K562 (cell line): ENCODE measurements around the gene FAM193A. TPM values are rescaled to one million over a fixed set of nuclear protein-coding genes. Genes with fewer than 3 reads are reported as not detected.

Source experiments
- COPS2 ChIP-seq: fragments of 450-650 bp; conservative IDR thresholded peaks from 2 replicates; pipeline ENCODE4 v1.6.1; 2016; ENCODE audit warnings: mild to moderate bottlenecking, moderate library complexity
- CTBP1 ChIP-seq: fragments of 450-650 bp; IDR thresholded peaks from 2 replicates; pipeline ENCODE4 v1.6.1; 2016; ENCODE audit warnings: borderline replicate concordance
- FOXK2 ChIP-seq, 2 experiments: fragments of 450-650 bp; IDR thresholded peaks in 1 of 2; conservative IDR thresholded peaks in 1 of 2; 2 replicates each; pipeline ENCODE4 v1.6.1; 2016; ENCODE audit warnings: low read depth in 2 of 2, mild to moderate bottlenecking in 1 of 2
- GABPB1 ChIP-seq: sonication (generic); formaldehyde crosslinking; IDR thresholded peaks from 2 replicates; pipeline ENCODE4 v1.8.0; 2022; ENCODE audit warnings: mild to moderate bottlenecking, missing genetic modification reagents
- KHSRP ChIP-seq: fragments of 450-650 bp; IDR thresholded peaks from 2 replicates; pipeline ENCODE4 v1.6.1; 2017
- MYC ChIP-seq, 2 experiments: fragments of 250-450 bp in 1 of 2; sonication (Bioruptor Pico) in 1 of 2; IDR thresholded peaks; 2 replicates each; pipeline versions ENCODE4 v1.5.1 to v1.6.1; 2012 to 2021; ENCODE audit warnings: low read depth in 2 of 2, borderline replicate concordance in 1 of 2, improper control_type of control experiment in 1 of 2, low read length in 1 of 2, mild to moderate bottlenecking in 1 of 2, moderate library complexity in 1 of 2
- POLR2G ChIP-seq: fragments of 200-400 bp; formaldehyde crosslinking; IDR thresholded peaks from 2 replicates; pipeline ENCODE4 v1.6.1; 2017; ENCODE audit warnings: low read depth, mild to moderate bottlenecking, antibody characterized with exemption, low read length, moderate library complexity
- RBFOX2 ChIP-seq: fragments of 200-400 bp; formaldehyde crosslinking; IDR thresholded peaks from 2 replicates; pipeline ENCODE4 v1.6.1; 2017; ENCODE audit warnings: low read depth, mild to moderate bottlenecking, low read length, moderate library complexity
- SMARCA4 ChIP-seq: fragments of 450-650 bp; IDR thresholded peaks from 2 replicates; pipeline ENCODE4 v1.6.1; 2016
- TAF1 ChIP-seq: IDR thresholded peaks from 2 replicates; pipeline ENCODE4 v1.6.1; 2011; ENCODE audit warnings: mild to moderate bottlenecking, low read length, moderate library complexity; ENCODE audit not compliant: insufficient read depth, control insufficient read depth, severe bottlenecking; ENCODE audit errors: extremely low read depth
- U2AF1 ChIP-seq: fragments of 200-400 bp; formaldehyde crosslinking; optimal IDR thresholded peaks from 2 replicates; pipeline ENCODE3; 2017; ENCODE audit warnings: mild to moderate bottlenecking, low read depth, low read length, moderate library complexity
- ZBTB1 ChIP-seq: sonication (generic); formaldehyde crosslinking; IDR thresholded peaks from 2 replicates; pipeline ENCODE4 v1.8.1; 2023; ENCODE audit warnings: missing genetic modification reagents, low read depth, mild to moderate bottlenecking, borderline replicate concordance
- ZC3H11A ChIP-seq: IDR thresholded peaks from 2 replicates; pipeline ENCODE4 v1.6.1; 2012; ENCODE audit warnings: low read depth, low read length, improper control_type of control experiment
- ZNF583 ChIP-seq: fragments of 250-450 bp; sonication (Bioruptor Pico); IDR thresholded peaks from 2 replicates; pipeline ENCODE4 v1.4.0; 2020
- ZNF75A ChIP-seq: fragments of 450-650 bp; formaldehyde crosslinking; IDR thresholded peaks from 2 replicates; pipeline ENCODE4 v1.4.0; 2020; ENCODE audit warnings: mild to moderate bottlenecking
- ZNF785 ChIP-seq: fragments of 250-450 bp; sonication (Bioruptor Pico); IDR thresholded peaks from 2 replicates; pipeline ENCODE4 v1.4.0; 2020; ENCODE audit warnings: mild to moderate bottlenecking
- polyA plus RNA-seq, 8 experiments: library from polyadenylated mRNA; depleted of rRNA in 4 of 8; stranded (reverse) in 5 of 8; unstranded in 3 of 8; fragments of >200 nt; fragmentation: Nextera tagmentation in 2 of 8; fragmentation: Illumina TruSeq in 1 of 8; extraction: Ambion mirVana in 2 of 8; extraction: Trizol in 1 of 8; gene quantifications; 2 replicates each; pipeline versions ENCODE4 v1.2.1 to v1.2.3, GENCODE V29; 2011 to 2014; ENCODE audit warnings: inconsistent platforms in 1 of 8, missing spikeins in 1 of 8
- total RNA-seq, 7 experiments: library from RNA; depleted of rRNA in 6 of 7; stranded (reverse); fragments of >200 nt in 6 of 7; fragmentation: Illumina TruSeq in 2 of 7; extraction: Trizol in 2 of 7; gene quantifications; 2 replicates each; pipeline versions ENCODE4 v1.2.1 to v1.2.3, GENCODE V29; 2011 to 2021; ENCODE audit warnings: low replicate concordance in 1 of 7
- TF ChIP-seq, protein P1 (sequence below): fragments of 250-450 bp; sonication (Bioruptor Pico); IDR thresholded peaks from 2 replicates; pipeline ENCODE4 v1.4.0; 2020; ENCODE audit warnings: borderline replicate concordance
- TF ChIP-seq, protein P2 (sequence below): sonication (generic); formaldehyde crosslinking; IDR thresholded peaks from 2 replicates; pipeline ENCODE4 v1.8.1; 2023; ENCODE audit warnings: mild to moderate bottlenecking, missing genetic modification reagents
- TF ChIP-seq, protein P3 (sequence below): sonication (generic); formaldehyde crosslinking; IDR thresholded peaks from 2 replicates; pipeline ENCODE4 v1.8.0; 2022; ENCODE audit warnings: mild to moderate bottlenecking, missing genetic modification reagents

The FAM193A gene
- total and polyA plus RNA-seq, 9 of the 15 experiments (the other 6 are each of a cell fraction or from before 2014, with no cell fraction given): 0.46 to 24.6 (median 9.6) TPM

DNA sequence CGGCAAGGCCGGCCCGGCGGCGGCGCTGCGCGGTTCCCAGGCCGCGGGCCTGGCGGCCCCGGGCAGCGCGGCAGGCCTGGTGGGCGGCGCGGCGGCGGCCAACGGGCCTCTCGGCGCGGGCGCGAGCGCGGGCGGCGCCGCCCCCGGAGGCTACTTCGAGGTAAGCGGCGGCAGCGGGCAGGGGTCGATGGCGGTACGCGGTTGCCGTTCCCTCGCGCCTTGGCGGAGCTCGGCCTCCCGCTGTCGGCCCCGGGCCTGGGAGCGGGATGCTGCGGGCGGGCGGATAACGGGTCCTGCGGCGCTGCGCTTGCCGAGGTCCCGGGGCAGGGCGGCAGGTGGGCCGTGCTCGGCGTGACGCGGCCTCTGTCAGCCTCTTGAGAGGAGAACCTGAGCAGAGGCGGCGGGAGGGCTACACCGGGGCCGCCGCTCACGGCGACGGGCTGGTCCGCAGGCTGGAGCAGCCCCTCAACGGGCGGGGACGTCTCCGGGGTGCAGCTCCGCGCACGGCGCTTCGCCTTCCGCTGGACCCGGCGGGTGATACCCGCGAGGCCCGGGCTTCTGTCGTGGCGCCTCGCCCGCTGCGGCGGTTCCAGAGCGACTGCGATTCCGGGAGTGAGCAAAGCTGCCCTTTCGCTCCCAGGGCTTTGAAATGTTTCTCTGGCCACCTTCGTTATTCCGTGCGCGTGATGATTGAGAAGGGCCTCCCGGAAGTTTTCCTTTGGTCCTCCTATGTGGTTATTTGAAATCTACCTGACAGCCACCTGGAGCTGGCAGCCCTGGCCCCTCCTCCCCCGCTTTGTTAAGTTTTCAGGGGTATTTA lies 774 bp downstream of the FAM193A start (continued):
- TF ChIP-seq, protein P1, sequence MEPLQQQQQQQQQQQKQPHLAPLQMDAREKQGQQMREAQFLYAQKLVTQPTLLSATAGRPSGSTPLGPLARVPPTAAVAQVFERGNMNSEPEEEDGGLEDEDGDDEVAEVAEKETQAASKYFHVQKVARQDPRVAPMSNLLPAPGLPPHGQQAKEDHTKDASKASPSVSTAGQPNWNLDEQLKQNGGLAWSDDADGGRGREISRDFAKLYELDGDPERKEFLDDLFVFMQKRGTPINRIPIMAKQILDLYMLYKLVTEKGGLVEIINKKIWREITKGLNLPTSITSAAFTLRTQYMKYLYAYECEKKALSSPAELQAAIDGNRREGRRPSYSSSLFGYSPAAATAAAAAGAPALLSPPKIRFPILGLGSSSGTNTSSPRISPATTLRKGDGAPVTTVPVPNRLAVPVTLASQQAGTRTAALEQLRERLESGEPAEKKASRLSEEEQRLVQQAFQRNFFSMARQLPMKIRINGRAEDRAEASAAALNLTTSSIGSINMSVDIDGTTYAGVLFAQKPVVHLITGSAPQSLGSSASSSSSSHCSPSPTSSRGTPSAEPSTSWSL: no peak
- TF ChIP-seq ZC3H11A: no peak
- TF ChIP-seq, protein P2, sequence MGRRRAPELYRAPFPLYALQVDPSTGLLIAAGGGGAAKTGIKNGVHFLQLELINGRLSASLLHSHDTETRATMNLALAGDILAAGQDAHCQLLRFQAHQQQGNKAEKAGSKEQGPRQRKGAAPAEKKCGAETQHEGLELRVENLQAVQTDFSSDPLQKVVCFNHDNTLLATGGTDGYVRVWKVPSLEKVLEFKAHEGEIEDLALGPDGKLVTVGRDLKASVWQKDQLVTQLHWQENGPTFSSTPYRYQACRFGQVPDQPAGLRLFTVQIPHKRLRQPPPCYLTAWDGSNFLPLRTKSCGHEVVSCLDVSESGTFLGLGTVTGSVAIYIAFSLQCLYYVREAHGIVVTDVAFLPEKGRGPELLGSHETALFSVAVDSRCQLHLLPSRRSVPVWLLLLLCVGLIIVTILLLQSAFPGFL (CRISPR knock-in tag): no peak
- TF ChIP-seq RBFOX2: peak; percentile 85
- no peak for TF ChIP-seq KHSRP
- peak; percentile 73 for TF ChIP-seq CTBP1
- TF ChIP-seq SMARCA4: no peak
- TF ChIP-seq FOXK2 (conservative IDR thresholded peaks at IDR 0.05 in 1 of 2, IDR thresholded peaks at IDR 0.05 in 1 of 2; ENCODE audit: low read depth in 2 of 2): no peak
- TF ChIP-seq ZNF583 (CRISPR knock-in tag): no peak
- no peak for TF ChIP-seq COPS2
- no peak for TF ChIP-seq TAF1
- no peak for TF ChIP-seq ZBTB1 (CRISPR knock-in tag)
- TF ChIP-seq MYC (IDR thresholded peaks at IDR 0.05; ENCODE audit: low read depth, low read length): 0 out of 2 replicates have a peak, but pooled peaks have one; percentile 25
- TF ChIP-seq MYC (CRISPR knock-in tag; IDR thresholded peaks at IDR 0.05; ENCODE audit: borderline replicate concordance, low read depth): no peak
- TF ChIP-seq, protein P3, sequence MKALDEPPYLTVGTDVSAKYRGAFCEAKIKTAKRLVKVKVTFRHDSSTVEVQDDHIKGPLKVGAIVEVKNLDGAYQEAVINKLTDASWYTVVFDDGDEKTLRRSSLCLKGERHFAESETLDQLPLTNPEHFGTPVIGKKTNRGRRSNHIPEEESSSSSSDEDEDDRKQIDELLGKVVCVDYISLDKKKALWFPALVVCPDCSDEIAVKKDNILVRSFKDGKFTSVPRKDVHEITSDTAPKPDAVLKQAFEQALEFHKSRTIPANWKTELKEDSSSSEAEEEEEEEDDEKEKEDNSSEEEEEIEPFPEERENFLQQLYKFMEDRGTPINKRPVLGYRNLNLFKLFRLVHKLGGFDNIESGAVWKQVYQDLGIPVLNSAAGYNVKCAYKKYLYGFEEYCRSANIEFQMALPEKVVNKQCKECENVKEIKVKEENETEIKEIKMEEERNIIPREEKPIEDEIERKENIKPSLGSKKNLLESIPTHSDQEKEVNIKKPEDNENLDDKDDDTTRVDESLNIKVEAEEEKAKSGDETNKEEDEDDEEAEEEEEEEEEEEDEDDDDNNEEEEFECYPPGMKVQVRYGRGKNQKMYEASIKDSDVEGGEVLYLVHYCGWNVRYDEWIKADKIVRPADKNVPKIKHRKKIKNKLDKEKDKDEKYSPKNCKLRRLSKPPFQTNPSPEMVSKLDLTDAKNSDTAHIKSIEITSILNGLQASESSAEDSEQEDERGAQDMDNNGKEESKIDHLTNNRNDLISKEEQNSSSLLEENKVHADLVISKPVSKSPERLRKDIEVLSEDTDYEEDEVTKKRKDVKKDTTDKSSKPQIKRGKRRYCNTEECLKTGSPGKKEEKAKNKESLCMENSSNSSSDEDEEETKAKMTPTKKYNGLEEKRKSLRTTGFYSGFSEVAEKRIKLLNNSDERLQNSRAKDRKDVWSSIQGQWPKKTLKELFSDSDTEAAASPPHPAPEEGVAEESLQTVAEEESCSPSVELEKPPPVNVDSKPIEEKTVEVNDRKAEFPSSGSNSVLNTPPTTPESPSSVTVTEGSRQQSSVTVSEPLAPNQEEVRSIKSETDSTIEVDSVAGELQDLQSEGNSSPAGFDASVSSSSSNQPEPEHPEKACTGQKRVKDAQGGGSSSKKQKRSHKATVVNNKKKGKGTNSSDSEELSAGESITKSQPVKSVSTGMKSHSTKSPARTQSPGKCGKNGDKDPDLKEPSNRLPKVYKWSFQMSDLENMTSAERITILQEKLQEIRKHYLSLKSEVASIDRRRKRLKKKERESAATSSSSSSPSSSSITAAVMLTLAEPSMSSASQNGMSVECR (CRISPR knock-in tag): no peak; the same call in 1 of the 2 replicates
- peak; percentile 25; the same call in 1 of the 2 replicates for TF ChIP-seq GABPB1 (CRISPR knock-in tag)
- no peak for TF ChIP-seq ZNF75A
- TF ChIP-seq ZNF785: no peak
- TF ChIP-seq U2AF1: peak; percentile 59
- peak; percentile 76 for TF ChIP-seq POLR2G
